ENCODE data around the gene PNMA8A. TPM values are rescaled to one million over a fixed set of nuclear protein-coding genes. Genes with fewer than 3 reads are reported as not detected.

Gene PNMA8A
- total RNA-seq, 5 donors from 2014 or later (not counting 1 experiment from before 2014, with no cell fraction given) = 0.15 to 1.1 (median 0.43) TPM; not detected in 2

DNA sequence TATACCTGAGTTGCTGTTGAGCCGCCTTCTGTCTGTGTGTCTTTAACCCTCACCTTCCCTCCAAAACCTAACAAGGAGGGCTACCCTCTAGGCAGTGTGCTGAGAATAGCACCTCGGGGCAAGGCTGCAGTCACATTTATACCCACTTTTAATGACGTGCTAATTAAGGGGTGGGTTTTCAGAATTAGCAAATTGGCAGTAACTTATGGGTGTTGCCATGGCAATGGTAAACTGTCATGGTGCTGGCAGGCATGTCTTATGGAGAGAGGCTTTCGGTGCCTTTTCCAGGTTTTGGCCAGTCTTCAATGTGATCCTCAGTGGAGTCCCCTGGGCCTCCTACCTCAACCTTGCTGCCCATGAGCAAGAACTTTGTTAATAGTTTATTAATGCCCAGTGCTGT, 1.2 kb upstream of the PNMA8A start:
- Histone ChIP-seq H3K36me3 (ENCODE audit: control insufficient read depth in 2 of 2, extremely low read depth in 1 of 2, insufficient read depth in 1 of 2, low read length in 1 of 2) (no peaks in the 10 kb centered on the region), H3K4me3 (ENCODE audit: control insufficient read depth in 1 of 2, extremely low read depth in 1 of 2, low read length in 1 of 2) (no peak overlapping the region), H3K9me3 (no peaks in the 10 kb centered on the region), H3K27ac (ENCODE audit: low read length) (no peak overlapping the region), H3K4me1 (ENCODE audit: control insufficient read depth in 1 of 2, extremely low read depth in 1 of 2, insufficient read depth in 2 of 2, low read length in 2 of 2) (peaks cover 0 to 10% of the 10 kb centered on the region in 2 experiments), H3K27me3 (replicated peaks in 1 of 2; ENCODE audit: control insufficient read depth in 2 of 2, extremely low read depth in 1 of 2, insufficient read depth in 2 of 2, low read length in 1 of 2) (peaks cover 2 to 67% of the 10 kb centered on the region in 2 experiments)
- CTCF ChIA-PET = no interaction called here
- POLR2A ChIA-PET = no interaction called here
- Mint-ChIP-seq H3K9me3 (no peaks in the 10 kb centered on the region), H3K27ac (no peak overlapping the region), H3K4me3 (no peak overlapping the region), H3K27me3 (peaks cover 45 to 61% of the 10 kb centered on the region in 2 donors), H3K36me3 (no peaks in the 10 kb centered on the region), H3K4me1 (peaks cover 0 to 4% (median 0%) of the 10 kb centered on the region in 3 donors)
- no peak for DNase-seq
- WGBS (ENCODE audit: insufficient coverage) = 89% methylated on average over 1 of the region's 4 CpGs
- no peak for ATAC-seq (replicated peaks in 1 of 4)

DNA sequence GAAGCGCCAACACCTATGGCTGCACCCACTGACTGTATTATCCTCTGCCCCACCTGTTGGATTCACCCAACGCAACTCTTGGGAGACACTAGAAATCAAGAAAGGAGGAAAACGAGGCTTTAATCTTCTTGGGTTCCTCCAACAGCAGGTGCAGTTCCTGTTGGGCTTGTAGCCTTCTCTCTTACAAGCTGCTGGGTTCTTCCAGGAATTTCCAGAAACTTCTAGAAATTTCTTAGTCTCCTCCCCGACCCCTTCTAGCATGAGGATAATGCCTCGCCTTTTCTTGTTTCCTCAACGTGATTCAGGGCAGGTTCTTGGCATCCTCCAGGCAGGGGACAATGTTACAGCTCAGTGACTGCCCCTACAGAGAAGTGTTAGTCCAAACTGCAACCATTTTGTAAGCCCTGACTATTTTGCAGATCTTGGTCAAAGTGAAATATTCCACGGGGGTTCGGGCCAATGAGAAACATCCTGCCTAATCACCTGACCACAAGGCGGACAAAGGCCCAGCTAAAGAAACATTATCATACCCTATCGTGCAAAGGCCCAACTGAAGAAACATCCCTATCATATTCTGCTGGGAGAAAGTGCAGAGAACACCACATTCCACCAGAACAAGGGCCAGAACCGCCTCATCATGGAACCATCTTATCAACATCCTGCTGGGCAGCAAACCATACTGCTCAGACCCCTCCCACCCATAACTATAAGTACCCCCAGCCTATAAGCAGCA, 614 bp upstream of the PNMA8A start:
- Histone ChIP-seq H3K27me3 (replicated peaks in 1 of 2; ENCODE audit: control insufficient read depth in 2 of 2, extremely low read depth in 1 of 2, insufficient read depth in 2 of 2, low read length in 1 of 2) (peaks cover 2 to 62% of the 10 kb centered on the region in 2 experiments), H3K36me3 (ENCODE audit: control insufficient read depth in 2 of 2, extremely low read depth in 1 of 2, insufficient read depth in 1 of 2, low read length in 1 of 2) (no peaks in the 10 kb centered on the region), H3K4me3 (ENCODE audit: control insufficient read depth in 1 of 2, extremely low read depth in 1 of 2, low read length in 1 of 2) (peak overlapping the region in 1 of 2 donors; percentile 48), H3K27ac (ENCODE audit: low read length) (no peak overlapping the region), H3K9me3 (no peaks in the 10 kb centered on the region), H3K4me1 (ENCODE audit: control insufficient read depth in 1 of 2, extremely low read depth in 1 of 2, insufficient read depth in 2 of 2, low read length in 2 of 2) (peaks cover 0 to 10% of the 10 kb centered on the region in 2 experiments)
- ChIA-PET POLR2A (no interaction called here), CTCF (no interaction called here)
- Mint-ChIP-seq H3K27ac (no peak overlapping the region), H3K4me1 (peaks cover 0 to 6% (median 0%) of the 10 kb centered on the region in 3 donors), H3K9me3 (no peaks in the 10 kb centered on the region), H3K27me3 (peaks cover 49 to 63% of the 10 kb centered on the region in 2 donors), H3K36me3 (no peaks in the 10 kb centered on the region), H3K4me3 (no peak overlapping the region)
- 54% methylated on average over 10 of the region's 11 CpGs for WGBS (ENCODE audit: insufficient coverage)
- DNase-seq = no peak
- no peak for ATAC-seq (replicated peaks in 1 of 4)

DNA sequence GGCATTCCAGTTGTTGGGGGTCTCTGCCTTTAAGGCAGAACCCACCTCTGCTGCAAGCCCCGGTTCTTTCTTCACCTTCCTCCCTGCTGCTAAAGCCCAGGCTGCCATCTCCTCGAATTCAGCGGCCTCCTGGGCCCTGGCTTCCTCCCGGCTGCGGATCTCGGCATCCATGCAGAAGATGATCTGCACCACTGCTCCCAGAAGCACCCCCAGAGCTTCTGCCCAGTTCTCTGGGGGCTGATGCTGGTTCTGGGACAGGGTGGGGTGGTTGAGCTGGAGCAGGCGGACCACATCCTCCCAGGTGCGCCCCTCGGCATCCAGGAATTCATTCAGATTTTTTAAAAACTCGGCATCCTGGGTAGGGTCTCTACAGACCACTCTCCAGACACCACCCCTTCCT, 987 bp downstream of the PNMA8A start:
- peaks cover 2 to 57% of the 10 kb centered on the region in 2 experiments for H3K27me3 ChIP-seq (replicated peaks in 1 of 2; ENCODE audit: control insufficient read depth in 2 of 2, extremely low read depth in 1 of 2, insufficient read depth in 2 of 2, low read length in 1 of 2)
- H3K36me3 ChIP-seq (ENCODE audit: control insufficient read depth in 2 of 2, extremely low read depth in 1 of 2, insufficient read depth in 1 of 2, low read length in 1 of 2) = no peaks in the 10 kb centered on the region
- DNase-seq (no peak), ATAC-seq (replicated peaks in 1 of 4) (no peak)
- H3K9me3 Mint-ChIP-seq = no peaks in the 10 kb centered on the region
- ChIA-PET CTCF (no interaction called here), POLR2A (no interaction called here)
- H3K27me3 Mint-ChIP-seq = peaks cover 51 to 60% of the 10 kb centered on the region in 2 donors
- no peak overlapping the region for H3K27ac ChIP-seq (ENCODE audit: low read length)
- H3K4me3 Mint-ChIP-seq = no peak overlapping the region
- H3K4me1 ChIP-seq (ENCODE audit: control insufficient read depth in 1 of 2, extremely low read depth in 1 of 2, insufficient read depth in 2 of 2, low read length in 2 of 2) = peaks cover 0 to 10% of the 10 kb centered on the region in 2 experiments
- 77% methylated on average over 2 of the region's 10 CpGs for WGBS (ENCODE audit: insufficient coverage)
- no peaks in the 10 kb centered on the region for H3K9me3 ChIP-seq
- H3K27ac Mint-ChIP-seq = no peak overlapping the region
- no peak overlapping the region for H3K4me3 ChIP-seq (ENCODE audit: control insufficient read depth in 1 of 2, extremely low read depth in 1 of 2, low read length in 1 of 2)
- peaks cover 0 to 14% (median 4%) of the 10 kb centered on the region in 3 donors for H3K4me1 Mint-ChIP-seq
- H3K36me3 Mint-ChIP-seq = no peaks in the 10 kb centered on the region

DNA sequence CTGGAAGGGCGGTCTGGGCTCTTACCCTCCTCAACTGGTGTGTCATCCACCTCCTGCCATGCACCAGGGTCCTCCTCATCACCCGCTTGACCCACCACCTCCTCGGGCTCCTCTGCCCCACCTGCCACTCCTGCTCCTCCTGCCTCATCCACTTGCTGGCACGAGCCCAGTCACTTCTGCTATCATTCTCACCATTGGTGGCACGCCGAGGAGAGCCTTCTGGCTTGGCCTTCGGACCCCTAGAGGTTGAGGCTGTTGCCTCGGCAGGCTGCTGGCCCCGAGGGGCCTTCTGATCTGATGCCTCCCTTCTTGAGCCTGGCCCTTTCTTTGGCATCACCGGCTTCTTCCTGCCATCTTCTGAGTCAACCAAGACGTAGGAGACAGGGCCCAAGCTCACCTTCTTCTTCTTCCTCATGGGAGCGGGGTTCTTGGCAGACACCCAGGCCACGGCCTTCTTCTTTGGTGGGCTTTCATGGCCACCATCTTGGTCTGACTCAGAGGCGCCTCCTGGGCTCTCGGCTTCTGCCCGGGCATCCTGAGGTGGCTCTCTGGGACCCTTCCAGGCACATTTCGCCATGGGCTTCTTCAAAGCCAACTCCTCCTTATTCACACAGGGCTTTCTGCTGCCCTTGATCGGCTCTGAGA, 1.7 kb downstream of the PNMA8A start:
- ATAC-seq (replicated peaks in 1 of 4) (no peak), DNase-seq (no peak)
- H3K4me3 Mint-ChIP-seq = no peak overlapping the region
- POLR2A ChIA-PET = no interaction called here
- peaks cover 0 to 14% (median 4%) of the 10 kb centered on the region in 3 donors for H3K4me1 Mint-ChIP-seq
- peaks cover 57 to 58% of the 10 kb centered on the region in 2 donors for H3K27me3 Mint-ChIP-seq
- H3K9me3 ChIP-seq = no peaks in the 10 kb centered on the region
- H3K27ac ChIP-seq (ENCODE audit: low read length) = no peak overlapping the region
- no peaks in the 10 kb centered on the region for H3K36me3 ChIP-seq (ENCODE audit: control insufficient read depth in 2 of 2, extremely low read depth in 1 of 2, insufficient read depth in 1 of 2, low read length in 1 of 2)
- no peaks in the 10 kb centered on the region for H3K9me3 Mint-ChIP-seq
- CTCF ChIA-PET = no interaction called here
- 84% methylated on average over 12 of the region's 18 CpGs for WGBS (ENCODE audit: insufficient coverage)
- peaks cover 2 to 53% of the 10 kb centered on the region in 2 experiments for H3K27me3 ChIP-seq (replicated peaks in 1 of 2; ENCODE audit: control insufficient read depth in 2 of 2, extremely low read depth in 1 of 2, insufficient read depth in 2 of 2, low read length in 1 of 2)
- no peaks in the 10 kb centered on the region for H3K36me3 Mint-ChIP-seq
- H3K27ac Mint-ChIP-seq = no peak overlapping the region
- peaks cover 0 to 10% of the 10 kb centered on the region in 2 experiments for H3K4me1 ChIP-seq (ENCODE audit: control insufficient read depth in 1 of 2, extremely low read depth in 1 of 2, insufficient read depth in 2 of 2, low read length in 2 of 2)
- no peak overlapping the region for H3K4me3 ChIP-seq (ENCODE audit: control insufficient read depth in 1 of 2, extremely low read depth in 1 of 2, low read length in 1 of 2)

DNA sequence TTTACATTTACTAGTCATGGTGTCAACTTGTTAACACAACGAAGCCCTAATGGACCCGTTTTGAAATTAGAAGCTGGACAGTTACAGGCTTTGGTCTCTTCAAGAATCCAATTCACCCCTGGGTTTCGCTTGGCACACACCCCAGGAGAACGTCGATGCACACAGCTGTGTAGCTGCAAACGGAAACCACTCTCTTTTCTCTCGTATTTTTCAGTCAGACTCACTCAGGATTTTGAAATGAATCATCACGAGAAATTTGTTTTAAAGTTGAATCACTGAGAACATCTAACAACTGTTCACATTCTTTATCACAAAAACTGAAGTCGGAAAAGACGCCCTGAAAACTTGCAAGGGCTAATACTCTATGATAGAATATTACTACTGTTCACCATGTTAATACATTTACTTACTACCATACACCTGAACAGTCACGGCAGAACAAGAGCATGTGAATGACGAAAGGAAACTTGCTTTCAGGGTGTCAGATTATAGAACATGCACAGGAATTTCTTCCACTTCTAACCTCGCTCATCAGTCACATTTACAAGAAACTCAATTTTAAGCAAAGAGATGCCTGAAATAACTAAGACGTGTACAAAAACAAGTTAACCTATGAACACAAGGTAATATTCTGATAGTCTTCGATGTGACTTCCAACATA, 4.7 kb downstream of the PNMA8A start:
- Mint-ChIP-seq H3K27me3 (peaks cover 33 to 38% of the 10 kb centered on the region in 2 donors), H3K4me1 (peaks cover 0 to 10% (median 4%) of the 10 kb centered on the region in 3 donors), H3K36me3 (no peaks in the 10 kb centered on the region), H3K27ac (no peak overlapping the region), H3K4me3 (no peak overlapping the region), H3K9me3 (no peaks in the 10 kb centered on the region)
- H3K27ac ChIP-seq (ENCODE audit: low read length) = no peak overlapping the region
- DNase-seq (no peak), ATAC-seq (replicated peaks in 1 of 4) (no peak)
- H3K4me1 ChIP-seq (ENCODE audit: control insufficient read depth in 1 of 2, extremely low read depth in 1 of 2, insufficient read depth in 2 of 2, low read length in 2 of 2) = peaks cover 0 to 9% of the 10 kb centered on the region in 2 experiments
- H3K36me3 ChIP-seq (ENCODE audit: control insufficient read depth in 2 of 2, extremely low read depth in 1 of 2, insufficient read depth in 1 of 2, low read length in 1 of 2) = no peaks in the 10 kb centered on the region
- H3K27me3 ChIP-seq (replicated peaks in 1 of 2; ENCODE audit: control insufficient read depth in 2 of 2, extremely low read depth in 1 of 2, insufficient read depth in 2 of 2, low read length in 1 of 2) = peaks cover 0 to 38% of the 10 kb centered on the region in 2 experiments
- ChIA-PET CTCF (no interaction called here), POLR2A (interaction anchor here in 1 of 2 donors (0.5 kb wide), 1 partner anchor 127 kb away, joined by 3 read pairs; no protein-coding TSS in a partner anchor)
- no peaks in the 10 kb centered on the region for H3K9me3 ChIP-seq
- no peak overlapping the region for H3K4me3 ChIP-seq (ENCODE audit: control insufficient read depth in 1 of 2, extremely low read depth in 1 of 2, low read length in 1 of 2)
- 27% methylated on average over 8 of the region's 15 CpGs for WGBS (ENCODE audit: insufficient coverage)

DNA sequence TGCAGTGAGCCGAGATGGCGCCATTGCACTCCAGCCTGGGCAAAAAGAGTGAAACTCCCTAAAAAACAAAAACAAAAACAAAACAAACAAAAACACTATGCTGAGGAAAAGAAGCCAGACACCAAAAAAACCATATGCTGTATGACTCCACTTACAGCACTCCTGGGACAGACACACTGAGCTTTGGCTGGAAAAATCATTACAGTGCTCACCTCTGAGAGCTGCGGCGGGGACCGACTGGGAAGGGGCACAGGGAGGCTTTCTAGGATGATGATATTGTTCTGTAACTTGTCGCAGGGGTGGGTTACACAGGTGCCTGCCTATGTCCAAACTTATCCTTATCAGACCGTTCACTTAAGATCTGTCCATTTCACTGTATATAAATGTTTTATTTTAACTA, 7.8 kb downstream of the PNMA8A start:
- H3K9me3 Mint-ChIP-seq = no peaks in the 10 kb centered on the region

More for the DNA sequence above, 7.8 kb downstream of the PNMA8A start:
- Histone ChIP-seq H3K27ac (ENCODE audit: low read length) (no peak overlapping the region), H3K4me1 (ENCODE audit: control insufficient read depth in 1 of 2, extremely low read depth in 1 of 2, insufficient read depth in 2 of 2, low read length in 2 of 2) (no peaks in the 10 kb centered on the region), H3K27me3 (replicated peaks in 1 of 2; ENCODE audit: control insufficient read depth in 2 of 2, extremely low read depth in 1 of 2, insufficient read depth in 2 of 2, low read length in 1 of 2) (peaks cover 0 to 29% of the 10 kb centered on the region in 2 experiments), H3K36me3 (ENCODE audit: control insufficient read depth in 2 of 2, extremely low read depth in 1 of 2, insufficient read depth in 1 of 2, low read length in 1 of 2) (no peaks in the 10 kb centered on the region), H3K9me3 (no peaks in the 10 kb centered on the region), H3K4me3 (ENCODE audit: control insufficient read depth in 1 of 2, extremely low read depth in 1 of 2, low read length in 1 of 2) (no peak overlapping the region)
- H3K27ac Mint-ChIP-seq = no peak overlapping the region
- WGBS (ENCODE audit: insufficient coverage) = no CpG with 5 or more reads among the region's 7 CpGs
- CTCF ChIA-PET = no interaction called here
- peaks cover 0 to 10% (median 4%) of the 10 kb centered on the region in 3 donors for H3K4me1 Mint-ChIP-seq
- POLR2A ChIA-PET = no interaction called here
- H3K4me3 Mint-ChIP-seq = no peak overlapping the region
- DNase-seq = no peak
- no peaks in the 10 kb centered on the region for H3K36me3 Mint-ChIP-seq
- peaks cover 23 to 24% of the 10 kb centered on the region in 2 donors for H3K27me3 Mint-ChIP-seq
- no peak for ATAC-seq (replicated peaks in 1 of 4)

Measured in T-cell (primary cell).